Endothelial cell (in vitro differentiated cells): ENCODE measurements around the gene MYEF2. TPM values are rescaled to one million over a fixed set of nuclear protein-coding genes. Genes with fewer than 3 reads are reported as not detected.

Source experiments
- DNase-seq: peaks from one replicate; pipeline ENCODE4 v3.0.0; 2021; ENCODE audit warnings: low spot score
- H3K27ac Mint-ChIP-seq: one replicate; pipeline ENCODE4 v1.8.0; 2021; ENCODE audit warnings: mixed read lengths, inconsistent platforms; ENCODE audit not compliant: unreplicated experiment
- H3K27me3 Mint-ChIP-seq: one replicate; pipeline ENCODE4 v1.8.0; 2021; ENCODE audit warnings: mild to moderate bottlenecking, moderate library complexity, mixed read lengths, inconsistent platforms; ENCODE audit not compliant: unreplicated experiment
- H3K36me3 Mint-ChIP-seq: one replicate; pipeline ENCODE4 v1.8.0; 2021; ENCODE audit warnings: mild to moderate bottlenecking, low read depth, mixed read lengths, inconsistent platforms; ENCODE audit not compliant: unreplicated experiment
- H3K4me1 Mint-ChIP-seq: one replicate; pipeline ENCODE4 v1.8.0; 2021; ENCODE audit warnings: mild to moderate bottlenecking, mixed read lengths, inconsistent platforms; ENCODE audit not compliant: unreplicated experiment
- H3K4me3 Mint-ChIP-seq: one replicate; pipeline ENCODE4 v1.8.0; 2021; ENCODE audit warnings: mild to moderate bottlenecking, mixed read lengths, inconsistent platforms; ENCODE audit not compliant: unreplicated experiment
- H3K9me3 Mint-ChIP-seq: one replicate; pipeline ENCODE4 v1.8.0; 2021; ENCODE audit warnings: mixed read lengths, inconsistent platforms; ENCODE audit not compliant: unreplicated experiment
- total RNA-seq: library from RNA; stranded (reverse); fragmentation: NEBNext Ultra II Directional; extraction: Animal tissue kit (Norgen Biotek cat#: 25700); gene quantifications from one replicate; pipeline ENCODE4 v1.2.1, GENCODE V29; 2021; ENCODE audit not compliant: unreplicated experiment
- TF ChIP-seq, protein P1 (sequence below): fragments of 200-600 bp; sonication (generic); IDR thresholded peaks from one replicate; pipeline ENCODE4 v1.5.0; 2021; ENCODE audit warnings: antibody characterized with exemption; ENCODE audit not compliant: unreplicated experiment

MYEF2 gene
- total RNA-seq, 1 donor from 2014 or later = 45.9 TPM

DNA sequence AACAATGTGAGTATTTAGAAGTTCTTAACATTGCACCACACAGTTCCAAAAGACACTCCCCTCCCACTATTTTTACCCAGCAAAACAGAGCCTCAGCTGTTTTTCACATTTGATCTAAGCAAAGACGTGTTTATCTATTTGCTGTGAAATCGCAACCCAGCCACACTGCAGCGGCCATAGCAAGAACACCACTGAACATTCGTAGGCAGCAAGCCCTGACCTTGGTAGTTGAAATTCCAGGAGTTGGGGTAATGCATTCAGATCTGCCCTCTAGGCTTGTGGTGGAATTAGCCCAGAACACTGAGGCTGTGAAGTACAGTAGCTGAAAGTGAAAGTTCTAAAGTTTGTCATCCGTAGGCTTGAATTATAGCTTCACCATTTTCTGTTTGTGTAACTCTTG is 74.4 kb downstream of the MYEF2 start:
- DNase-seq = no peak
- Mint-ChIP-seq H3K9me3 (no peaks in the 10 kb centered on the region), H3K4me1 (peaks cover 20% of the 10 kb centered on the region), H3K27ac (no peak overlapping the region), H3K27me3 (peaks cover 3% of the 10 kb centered on the region), H3K36me3 (no peaks in the 10 kb centered on the region), H3K4me3 (no peak overlapping the region)
- TF ChIP-seq, protein P1, sequence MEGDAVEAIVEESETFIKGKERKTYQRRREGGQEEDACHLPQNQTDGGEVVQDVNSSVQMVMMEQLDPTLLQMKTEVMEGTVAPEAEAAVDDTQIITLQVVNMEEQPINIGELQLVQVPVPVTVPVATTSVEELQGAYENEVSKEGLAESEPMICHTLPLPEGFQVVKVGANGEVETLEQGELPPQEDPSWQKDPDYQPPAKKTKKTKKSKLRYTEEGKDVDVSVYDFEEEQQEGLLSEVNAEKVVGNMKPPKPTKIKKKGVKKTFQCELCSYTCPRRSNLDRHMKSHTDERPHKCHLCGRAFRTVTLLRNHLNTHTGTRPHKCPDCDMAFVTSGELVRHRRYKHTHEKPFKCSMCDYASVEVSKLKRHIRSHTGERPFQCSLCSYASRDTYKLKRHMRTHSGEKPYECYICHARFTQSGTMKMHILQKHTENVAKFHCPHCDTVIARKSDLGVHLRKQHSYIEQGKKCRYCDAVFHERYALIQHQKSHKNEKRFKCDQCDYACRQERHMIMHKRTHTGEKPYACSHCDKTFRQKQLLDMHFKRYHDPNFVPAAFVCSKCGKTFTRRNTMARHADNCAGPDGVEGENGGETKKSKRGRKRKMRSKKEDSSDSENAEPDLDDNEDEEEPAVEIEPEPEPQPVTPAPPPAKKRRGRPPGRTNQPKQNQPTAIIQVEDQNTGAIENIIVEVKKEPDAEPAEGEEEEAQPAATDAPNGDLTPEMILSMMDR = no peak

DNA sequence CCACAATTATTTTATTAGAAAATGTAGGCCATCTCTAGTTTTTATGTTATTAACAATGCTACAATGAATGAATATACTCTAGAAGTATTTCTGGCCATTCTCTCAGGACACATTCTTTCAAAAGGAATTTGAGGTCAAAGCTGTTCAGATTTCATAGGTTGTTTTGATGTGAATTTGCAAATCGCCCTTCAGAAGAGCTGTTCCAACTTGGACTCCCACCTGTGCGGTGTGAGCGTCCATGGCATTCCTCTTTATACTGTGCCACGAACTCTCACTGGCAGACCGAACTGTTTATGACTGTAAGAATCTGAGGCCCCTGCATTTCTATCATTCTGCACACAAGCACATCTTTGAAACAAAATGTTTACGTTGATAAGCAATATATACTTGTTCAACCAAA is 75.9 kb downstream of the MYEF2 start:
- no peak overlapping the region for H3K27ac Mint-ChIP-seq
- no peaks in the 10 kb centered on the region for H3K36me3 Mint-ChIP-seq
- TF ChIP-seq, protein P1 = no peak
- no peak for DNase-seq
- H3K4me1 Mint-ChIP-seq = peaks cover 19% of the 10 kb centered on the region
- H3K9me3 Mint-ChIP-seq = no peaks in the 10 kb centered on the region
- H3K27me3 Mint-ChIP-seq = peaks cover 2% of the 10 kb centered on the region
- H3K4me3 Mint-ChIP-seq = no peak overlapping the region

GRCh38 chr15:48101376-48101961 is 76.6 kb downstream of the MYEF2 start:
- DNase-seq = no peak
- no peaks in the 10 kb centered on the region for H3K9me3 Mint-ChIP-seq
- no peaks in the 10 kb centered on the region for H3K36me3 Mint-ChIP-seq
- no peak overlapping the region for H3K27ac Mint-ChIP-seq
- TF ChIP-seq, protein P1 = no peak
- H3K4me3 Mint-ChIP-seq = no peak overlapping the region
- H3K4me1 Mint-ChIP-seq = peaks cover 15% of the 10 kb centered on the region
- peaks cover 2% of the 10 kb centered on the region for H3K27me3 Mint-ChIP-seq

GRCh38 chr15:48097264-48097663 is 80.8 kb downstream of the MYEF2 start:
- no peak overlapping the region for H3K27ac Mint-ChIP-seq

GRCh38 chr15:48096813-48097212 is 81.3 kb downstream of the MYEF2 start:
- no peak overlapping the region for H3K4me3 Mint-ChIP-seq
- TF ChIP-seq, protein P1 = no peak
- H3K27me3 Mint-ChIP-seq = no peaks in the 10 kb centered on the region
- no peaks in the 10 kb centered on the region for H3K9me3 Mint-ChIP-seq
- no peaks in the 10 kb centered on the region for H3K36me3 Mint-ChIP-seq
- no peak overlapping the region for H3K27ac Mint-ChIP-seq
- no peaks in the 10 kb centered on the region for H3K4me1 Mint-ChIP-seq
- DNase-seq = no peak

More at GRCh38 chr15:48097264-48097663, 80.8 kb downstream of the MYEF2 start:
- Mint-ChIP-seq H3K4me1 (no peaks in the 10 kb centered on the region), H3K9me3 (no peaks in the 10 kb centered on the region), H3K4me3 (no peak overlapping the region), H3K36me3 (no peaks in the 10 kb centered on the region), H3K27me3 (no peaks in the 10 kb centered on the region)
- DNase-seq = no peak
- TF ChIP-seq, protein P1 = no peak
